HG03175 (cell line): Measurements from ENCODE around the gene DHPS.
"Not testable (repeated sequence)": the region's sequence is repeated elsewhere in the genome, so short reads cannot be mapped to it uniquely, and the experiment has no call there.

Source experiments
- ATAC-seq: cut with Tn5 transposase; IDR thresholded peaks from one replicate; pipeline ENCODE4 v1.9.1; 2021; ENCODE audit warnings: mild to moderate bottlenecking, moderate library complexity; ENCODE audit not compliant: unreplicated experiment

Gene DHPS

GRCh38 chr19:12681074-12681987 is at the start of gene DHPS:
DHPS (minus strand) TSS chr19:12681880; CDS start chr19:12681766, 114 bp downstream.
- ATAC-seq = peak; percentile 75

GRCh38 chr19:12731337-12731736 is 49.7 kb upstream of the DHPS start:
- ATAC-seq = no peak

- no peak for ATAC-seq
These were observed 48.4 kb upstream of the DHPS start for GRCh38 chr19:12730064-12730463.

- ATAC-seq = no peak
These were observed 46.2 kb upstream of the DHPS start for GRCh38 chr19:12727745-12728433.

GRCh38 chr19:12726988-12727316 is 45.3 kb upstream of the DHPS start:
- no peak for ATAC-seq

GRCh38 chr19:12725612-12726011 is 43.9 kb upstream of the DHPS start:
- ATAC-seq = not testable (repeated sequence)

GRCh38 chr19:12723641-12724426 is 42.2 kb upstream of the DHPS start, which contains the start of gene TNPO2:
TNPO2 (minus strand) TSS chr19:12723932; CDS start chr19:12720977, 2,955 bp downstream.
- no peak for ATAC-seq

GRCh38 chr19:12723381-12723640 is 41.6 kb upstream of the DHPS start:
- ATAC-seq = no peak

GRCh38 chr19:12722566-12723380 is 41.1 kb upstream of the DHPS start:
- ATAC-seq = peak; percentile 85

- ATAC-seq = peak; percentile 29
These were observed 40.2 kb upstream of the DHPS start for GRCh38 chr19:12721656-12722565.

- ATAC-seq = no peak
These were observed 39.4 kb upstream of the DHPS start for GRCh38 chr19:12720851-12721655.

GRCh38 chr19:12720296-12720695 is 38.6 kb upstream of the DHPS start:
- ATAC-seq = no peak

GRCh38 chr19:12715929-12716328 is 34.2 kb upstream of the DHPS start:
- no peak for ATAC-seq

GRCh38 chr19:12715102-12715501 is 33.4 kb upstream of the DHPS start:
- no peak for ATAC-seq

GRCh38 chr19:12713304-12713703 is 31.6 kb upstream of the DHPS start:
- not testable (repeated sequence) for ATAC-seq

GRCh38 chr19:12712077-12712476 is 30.4 kb upstream of the DHPS start:
- not testable (repeated sequence) for ATAC-seq

GRCh38 chr19:12711187-12711586 is 29.5 kb upstream of the DHPS start:
- no peak for ATAC-seq

- no peak for ATAC-seq
These were observed 27.0 kb upstream of the DHPS start for GRCh38 chr19:12708641-12709040.

GRCh38 chr19:12706332-12706718 is 24.6 kb upstream of the DHPS start:
- no peak for ATAC-seq
